PC-9 (cell line): ENCODE measurements around the gene KLC1.

Experiments
- CTCF ChIP-seq: fragments of 200-600 bp; sonication (generic); conservative IDR thresholded peaks from 2 replicates; pipeline ENCODE4 v1.6.1; 2017; ENCODE audit warnings: mixed run types, antibody characterized with exemption, mild to moderate bottlenecking, moderate library complexity
- EZH2 ChIP-seq: fragments of 200-600 bp; sonication (generic); IDR thresholded peaks from 2 replicates; pipeline ENCODE4 v1.8.0; 2017; ENCODE audit warnings: antibody characterized with exemption, low read depth

GRCh38 chr14:103676881-103677675, 48.1 kb downstream of the KLC1 start:
- TF ChIP-seq CTCF (no peak), EZH2 (no peak)
